HEK293 (cell line): Measurements from ENCODE around the gene DVL1.

Source experiments
- CTCF ChIA-PET: fragments of 350-600 bp; formaldehyde crosslinking; extraction: SDS; loops from one replicate; lab custom pipeline; 2021; ENCODE audit warnings: antibody characterized with exemption; lab: Yijun Ruan, JAX
- POLR2A ChIA-PET: fragments of 300-600 bp; formaldehyde crosslinking; extraction: SDS; loops from one replicate; lab custom pipeline; 2020; ENCODE audit warnings: antibody characterized with exemption, inconsistent platforms; lab: Yijun Ruan, JAX
- H3K27ac ChIP-seq: fragments of 200-500 bp; sonication (Bioruptor generic); 2 replicates; pipeline ENCODE4 v1.5.1; 2014; ENCODE audit warnings: low read depth, low read length, control low read depth, inconsistent platforms; ENCODE audit errors: extremely low read depth
- H3K36me3 ChIP-seq, 2 experiments: fragments of 200-500 bp in 1 of 2; sonication (Bioruptor generic) in 1 of 2; 1 replicate in 1 of 2; 2 replicates in 1 of 2; pipeline ENCODE4 v1.5.1; 2014 to 2017; ENCODE audit warnings: inconsistent platforms in 2 of 2, low read length in 2 of 2; ENCODE audit not compliant: control insufficient read depth in 2 of 2, insufficient read depth in 1 of 2
- H3K4me1 ChIP-seq: fragments of 200-500 bp; sonication (Bioruptor generic); 2 replicates; pipeline ENCODE4 v1.5.1; 2014; ENCODE audit warnings: mild to moderate bottlenecking, low read length, inconsistent platforms; ENCODE audit not compliant: control insufficient read depth, insufficient read depth
- H3K4me3 ChIP-seq: 2 replicates; pipeline ENCODE4 v1.5.1; 2011; ENCODE audit warnings: low read depth, mild to moderate bottlenecking, control low read depth, low read length, moderate library complexity
- H3K9me3 ChIP-seq: fragments of 200-500 bp; sonication (Bioruptor generic); 2 replicates; pipeline ENCODE4 v1.5.1; 2014; ENCODE audit warnings: low read depth, low read length, inconsistent platforms; ENCODE audit not compliant: control insufficient read depth, insufficient read depth
- BCL11A ChIP-seq: fragments of 450-650 bp; formaldehyde crosslinking; IDR thresholded peaks from 2 replicates; pipeline ENCODE4 v1.5.1; 2016; ENCODE audit warnings: low read depth, missing biosample characterization, missing genetic modification characterization
- BCL11B ChIP-seq: fragments of 450-650 bp; formaldehyde crosslinking; IDR thresholded peaks from 2 replicates; pipeline ENCODE4 v1.5.1; 2016; ENCODE audit warnings: low read depth, missing biosample characterization, missing genetic modification characterization
- CTCF ChIP-seq: fragments of 450-650 bp; formaldehyde crosslinking; IDR thresholded peaks from 2 replicates; pipeline ENCODE4 v1.5.1; 2016; ENCODE audit warnings: missing biosample characterization, missing genetic modification characterization
- EGR2 ChIP-seq: fragments of 450-650 bp; formaldehyde crosslinking; IDR thresholded peaks from 2 replicates; pipeline ENCODE4 v1.5.1; 2016; ENCODE audit warnings: low read depth, missing biosample characterization, missing genetic modification characterization
- GLIS1 ChIP-seq: fragments of 450-650 bp; formaldehyde crosslinking; IDR thresholded peaks from 2 replicates; pipeline ENCODE4 v1.5.1; 2016; ENCODE audit warnings: missing biosample characterization, missing genetic modification characterization
- GLIS2 ChIP-seq: fragments of 450-650 bp; formaldehyde crosslinking; IDR thresholded peaks from 2 replicates; pipeline ENCODE4 v1.5.1; 2016; ENCODE audit warnings: missing biosample characterization, missing genetic modification characterization
- HOXA7 ChIP-seq: sonication (generic); formaldehyde crosslinking; IDR thresholded peaks from 2 replicates; pipeline ENCODE4 v1.8.1; 2022; ENCODE audit warnings: missing genetic modification reagents, borderline replicate concordance
- IKZF3 ChIP-seq: fragments of 450-650 bp; IDR thresholded peaks from 2 replicates; pipeline ENCODE4 v1.5.0; 2018; ENCODE audit warnings: missing biosample characterization, mild to moderate bottlenecking, missing genetic modification characterization, moderate library complexity
- MZF1 ChIP-seq: fragments of 450-650 bp; formaldehyde crosslinking; IDR thresholded peaks from 2 replicates; pipeline ENCODE4 v1.5.1; 2017; ENCODE audit warnings: missing biosample characterization, missing genetic modification characterization, borderline replicate concordance
- OVOL3 ChIP-seq: fragments of 450-650 bp; formaldehyde crosslinking; IDR thresholded peaks from 2 replicates; pipeline ENCODE4 v1.5.1; 2016; ENCODE audit warnings: missing biosample characterization, missing genetic modification characterization
- PRDM1 ChIP-seq: fragments of 450-650 bp; formaldehyde crosslinking; IDR thresholded peaks from 2 replicates; pipeline ENCODE4; 2016; ENCODE audit warnings: missing biosample characterization, missing genetic modification characterization
- ZBTB6 ChIP-seq: fragments of 450-650 bp; formaldehyde crosslinking; IDR thresholded peaks from 2 replicates; pipeline ENCODE4 v1.5.1; 2017; ENCODE audit warnings: missing biosample characterization, missing genetic modification characterization
- ZFHX2 ChIP-seq: fragments of 450-650 bp; formaldehyde crosslinking; conservative IDR thresholded peaks from 2 replicates; pipeline ENCODE4 v1.5.1; 2016; ENCODE audit warnings: missing biosample characterization, missing genetic modification characterization
- ZNF10 ChIP-seq: fragments of 450-650 bp; formaldehyde crosslinking; IDR thresholded peaks from 2 replicates; pipeline ENCODE4 v1.5.1; 2017; ENCODE audit warnings: missing biosample characterization, missing genetic modification characterization
- ZNF16 ChIP-seq: fragments of 450-650 bp; formaldehyde crosslinking; IDR thresholded peaks from 2 replicates; pipeline ENCODE4 v1.5.1; 2016; ENCODE audit warnings: low read depth, missing biosample characterization, missing genetic modification characterization
- ZNF2 ChIP-seq: fragments of 450-650 bp; formaldehyde crosslinking; IDR thresholded peaks from 2 replicates; pipeline ENCODE4 v1.5.1; 2016; ENCODE audit warnings: missing biosample characterization, missing genetic modification characterization
- ZNF280D ChIP-seq: fragments of 450-650 bp; formaldehyde crosslinking; IDR thresholded peaks from 2 replicates; pipeline ENCODE4 v1.5.1; 2016; ENCODE audit warnings: missing biosample characterization, missing genetic modification characterization
- ZNF350 ChIP-seq: fragments of 450-650 bp; formaldehyde crosslinking; IDR thresholded peaks from 2 replicates; pipeline ENCODE4 v1.5.0; 2017; ENCODE audit warnings: missing biosample characterization, mild to moderate bottlenecking, missing genetic modification characterization
- ZNF624 ChIP-seq: fragments of 450-650 bp; formaldehyde crosslinking; IDR thresholded peaks from 2 replicates; pipeline ENCODE4 v1.5.1; 2017; ENCODE audit warnings: missing biosample characterization, missing genetic modification characterization

Gene DVL1

GRCh38 chr1:1291023-1291528, 58.1 kb downstream of the DVL1 start (continued):
- TF ChIP-seq ZBTB6 (tag by site-specific recombination): peak; percentile 93
- TF ChIP-seq, all 188 proteins: peak for 13

DNA sequence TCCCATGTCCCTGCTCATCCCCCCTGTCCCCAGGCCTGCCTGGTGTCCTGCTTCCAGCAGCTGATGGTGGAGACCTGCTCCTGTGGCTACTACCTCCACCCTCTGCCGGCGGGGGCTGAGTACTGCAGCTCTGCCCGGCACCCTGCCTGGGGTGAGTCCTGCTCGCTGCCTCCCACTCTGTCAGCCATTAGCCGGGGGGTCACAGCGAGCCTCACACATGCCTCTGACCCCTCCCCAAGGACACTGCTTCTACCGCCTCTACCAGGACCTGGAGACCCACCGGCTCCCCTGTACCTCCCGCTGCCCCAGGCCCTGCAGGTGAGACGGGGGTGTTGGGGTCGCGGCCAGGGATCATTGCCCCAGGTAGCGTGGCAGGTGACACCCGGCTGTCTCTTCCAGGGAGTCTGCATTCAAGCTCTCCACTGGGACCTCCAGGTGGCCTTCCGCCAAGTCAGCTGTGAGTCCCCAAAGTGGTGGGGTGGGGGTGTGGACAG, 58.9 kb downstream of the DVL1 start:
- no peak overlapping the region for H3K27ac ChIP-seq
- H3K4me3 ChIP-seq: no peak overlapping the region
- no peaks in the 10 kb centered on the region for H3K4me1 ChIP-seq
- TF ChIP-seq IKZF3 (tag by site-specific recombination): 0 out of 2 replicates have a peak, but pooled peaks have one; percentile 44
- peak; percentile 83 for TF ChIP-seq BCL11A
- TF ChIP-seq ZNF280D: no peak
- TF ChIP-seq GLIS2: peak; percentile 58
- no peak for TF ChIP-seq HOXA7 (CRISPR knock-in tag)
- TF ChIP-seq ZNF624 (tag by site-specific recombination): no peak
- TF ChIP-seq EGR2: 0 out of 2 replicates have a peak, but pooled peaks have one; percentile 12
- TF ChIP-seq GLIS1 (tag by site-specific recombination): peak; percentile 41
- peak; percentile 73 for TF ChIP-seq BCL11B (tag by site-specific recombination)
- peak; percentile 46; the same call in 1 of the 2 replicates for TF ChIP-seq ZFHX2 (tag by site-specific recombination)
- 0 out of 2 replicates have a peak, but pooled peaks have one; percentile 22 for TF ChIP-seq ZNF2 (tag by site-specific recombination)
- 0 out of 2 replicates have a peak, but pooled peaks have one; percentile 22 for TF ChIP-seq ZNF10 (tag by site-specific recombination)
- peak; percentile 54 for TF ChIP-seq CTCF
- TF ChIP-seq ZNF350 (tag by site-specific recombination): no peak
- no peaks in the 10 kb centered on the region for H3K9me3 ChIP-seq
- peaks cover 0 to 20% of the 10 kb centered on the region in 2 experiments; a peak in 1 of 3 replicates for H3K36me3 ChIP-seq
- CTCF ChIA-PET: interaction anchor here (0.5 to 4.3 kb wide), 11 partner anchors 9 to 306 kb away, joined by 3 to 76 read pairs (median 4); no protein-coding TSS in a partner anchor
- POLR2A ChIA-PET: interaction anchor here (0.8 to 2.8 kb wide), 5 partner anchors 11 to 226 kb away, joined by 3 to 12 read pairs (median 4); partner anchors contain the start of gene UBE2J2

- POLR2A ChIA-PET: interaction anchor here (1.1 kb wide), 1 partner anchor 14 kb away, joined by 3 read pairs; the partner anchor contains the start of gene UBE2J2
- Histone ChIP-seq H3K36me3 (peaks cover 0 to 1% of the 10 kb centered on the region in 2 experiments; a peak in 1 of 3 replicates), H3K4me3 (no peak overlapping the region), H3K9me3 (no peaks in the 10 kb centered on the region), H3K4me1 (no peaks in the 10 kb centered on the region), H3K27ac (no peak overlapping the region)
- CTCF ChIA-PET: interaction anchor here (0.6 kb wide), 1 partner anchor 170 kb away, joined by 3 read pairs; no protein-coding TSS in a partner anchor
- TF ChIP-seq OVOL3 (tag by site-specific recombination) (no peak), PRDM1 (tag by site-specific recombination) (no peak), MZF1 (tag by site-specific recombination) (no peak), ZNF16 (no peak)
- TF ChIP-seq, all 188 proteins: peak for 0
Observed at GRCh38 chr1:1287288-1288110, 61.7 kb downstream of the DVL1 start.
